WI38 (cell line): ENCODE results near the gene SKOR1.

Experiments used
- H3K4me3 ChIP-seq: 2 replicates; pipeline ENCODE4 v1.5.1; 2011; ENCODE audit warnings: low read depth, mild to moderate bottlenecking, control low read depth, low read length
- CTCF ChIP-seq: IDR thresholded peaks from 2 replicates; pipeline ENCODE4 v1.5.1; 2012; ENCODE audit warnings: low read depth, mild to moderate bottlenecking, control low read depth, low read length

Gene SKOR1

GRCh38 chr15:67850994-67851571 lies 25.8 kb downstream of the SKOR1 start:
- TF ChIP-seq CTCF = no peak
- no peak overlapping the region for H3K4me3 ChIP-seq

- TF ChIP-seq CTCF = no peak
- no peak overlapping the region for H3K4me3 ChIP-seq
These were observed 27.1 kb downstream of the SKOR1 start for GRCh38 chr15:67852418-67852817.

GRCh38 chr15:67853454-67853853 lies 28.1 kb downstream of the SKOR1 start:
- TF ChIP-seq CTCF = no peak
- H3K4me3 ChIP-seq = no peak overlapping the region

- no peak for TF ChIP-seq CTCF
- no peak overlapping the region for H3K4me3 ChIP-seq
These were observed 29.0 kb downstream of the SKOR1 start for GRCh38 chr15:67854358-67854757.

GRCh38 chr15:67855842-67856241 lies 30.5 kb downstream of the SKOR1 start:
- no peak for TF ChIP-seq CTCF

GRCh38 chr15:67857220-67857619 lies 31.9 kb downstream of the SKOR1 start:
- no peak overlapping the region for H3K4me3 ChIP-seq
- TF ChIP-seq CTCF = no peak

More at GRCh38 chr15:67855842-67856241, 30.5 kb downstream of the SKOR1 start:
- H3K4me3 ChIP-seq = no peak overlapping the region

GRCh38 chr15:67859331-67859946 lies 34.1 kb downstream of the SKOR1 start:
- no peak overlapping the region for H3K4me3 ChIP-seq
- no peak for TF ChIP-seq CTCF
